Astrocyte of the cerebellum (primary cell): ENCODE data around the gene CTIF.

Experiments used
- DNase-seq: peaks from one replicate; pipeline ENCODE4 v3.0.0-alpha.2; 2011; ENCODE audit warnings: low read depth
- H3K4me3 ChIP-seq: 2 replicates; pipeline ENCODE4 v1.5.1; 2011; ENCODE audit warnings: mild to moderate bottlenecking, low read depth, low read length, moderate library complexity
- in situ Hi-C: cut with HindIII; loops from 2 replicates; pipeline ENCODE4 v1.10.0; 2017; ENCODE audit warnings: low sequenced_read_pairs
- TF ChIP-seq, protein P1 (sequence below): IDR thresholded peaks from 2 replicates; pipeline ENCODE4 v1.5.1; 2012; ENCODE audit warnings: low read length, low read depth, moderate library complexity, mild to moderate bottlenecking; ENCODE audit errors: missing control alignments

The CTIF gene

DNA sequence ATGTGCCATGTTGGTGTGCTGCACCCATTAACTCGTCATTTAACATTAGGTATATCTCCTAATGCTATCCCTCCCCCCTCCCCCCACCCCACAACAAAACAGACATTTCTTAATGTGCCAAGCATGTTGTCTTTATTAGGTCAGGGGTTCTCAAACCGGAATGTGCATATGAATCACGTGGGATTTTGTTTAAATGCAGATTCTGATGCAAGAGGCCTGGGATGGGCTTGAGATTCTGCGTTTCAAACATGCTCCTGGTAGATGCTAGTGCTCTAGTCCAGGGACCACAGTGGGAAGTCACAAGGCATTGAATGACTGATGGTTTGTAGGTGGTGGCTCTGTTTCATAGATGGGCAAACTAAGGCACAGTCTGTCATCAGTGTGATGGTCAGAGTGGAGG, 227.2 kb downstream of the CTIF start:
- DNase-seq, result no peak
- no peak overlapping the region for H3K4me3 ChIP-seq
- in situ Hi-C loops, result no loop called here
- TF ChIP-seq, protein P1, sequence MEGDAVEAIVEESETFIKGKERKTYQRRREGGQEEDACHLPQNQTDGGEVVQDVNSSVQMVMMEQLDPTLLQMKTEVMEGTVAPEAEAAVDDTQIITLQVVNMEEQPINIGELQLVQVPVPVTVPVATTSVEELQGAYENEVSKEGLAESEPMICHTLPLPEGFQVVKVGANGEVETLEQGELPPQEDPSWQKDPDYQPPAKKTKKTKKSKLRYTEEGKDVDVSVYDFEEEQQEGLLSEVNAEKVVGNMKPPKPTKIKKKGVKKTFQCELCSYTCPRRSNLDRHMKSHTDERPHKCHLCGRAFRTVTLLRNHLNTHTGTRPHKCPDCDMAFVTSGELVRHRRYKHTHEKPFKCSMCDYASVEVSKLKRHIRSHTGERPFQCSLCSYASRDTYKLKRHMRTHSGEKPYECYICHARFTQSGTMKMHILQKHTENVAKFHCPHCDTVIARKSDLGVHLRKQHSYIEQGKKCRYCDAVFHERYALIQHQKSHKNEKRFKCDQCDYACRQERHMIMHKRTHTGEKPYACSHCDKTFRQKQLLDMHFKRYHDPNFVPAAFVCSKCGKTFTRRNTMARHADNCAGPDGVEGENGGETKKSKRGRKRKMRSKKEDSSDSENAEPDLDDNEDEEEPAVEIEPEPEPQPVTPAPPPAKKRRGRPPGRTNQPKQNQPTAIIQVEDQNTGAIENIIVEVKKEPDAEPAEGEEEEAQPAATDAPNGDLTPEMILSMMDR, result no peak

DNA sequence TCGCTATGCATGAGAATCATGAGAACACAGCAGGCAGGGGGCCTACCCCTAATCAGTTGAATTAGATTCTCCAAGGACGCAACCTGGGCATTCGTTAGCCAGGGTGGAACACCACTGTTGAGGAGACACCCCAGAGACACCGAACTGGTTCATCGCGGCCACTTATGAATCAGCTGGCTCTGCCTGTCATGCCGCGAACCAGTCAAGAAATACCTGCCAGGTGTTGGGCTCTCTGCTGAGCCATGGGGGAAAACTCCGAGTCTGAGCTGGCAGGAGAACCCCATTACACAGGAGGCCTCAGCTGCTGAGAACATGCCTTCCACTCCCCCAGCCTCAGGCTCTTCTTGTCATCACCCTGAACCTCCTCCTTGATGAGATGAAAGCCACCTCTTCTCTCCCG, 227.7 kb downstream of the CTIF start:
- TF ChIP-seq, protein P1, result no peak
- no peak for DNase-seq
- H3K4me3 ChIP-seq, result no peak overlapping the region
- in situ Hi-C loops, result no loop called here

DNA sequence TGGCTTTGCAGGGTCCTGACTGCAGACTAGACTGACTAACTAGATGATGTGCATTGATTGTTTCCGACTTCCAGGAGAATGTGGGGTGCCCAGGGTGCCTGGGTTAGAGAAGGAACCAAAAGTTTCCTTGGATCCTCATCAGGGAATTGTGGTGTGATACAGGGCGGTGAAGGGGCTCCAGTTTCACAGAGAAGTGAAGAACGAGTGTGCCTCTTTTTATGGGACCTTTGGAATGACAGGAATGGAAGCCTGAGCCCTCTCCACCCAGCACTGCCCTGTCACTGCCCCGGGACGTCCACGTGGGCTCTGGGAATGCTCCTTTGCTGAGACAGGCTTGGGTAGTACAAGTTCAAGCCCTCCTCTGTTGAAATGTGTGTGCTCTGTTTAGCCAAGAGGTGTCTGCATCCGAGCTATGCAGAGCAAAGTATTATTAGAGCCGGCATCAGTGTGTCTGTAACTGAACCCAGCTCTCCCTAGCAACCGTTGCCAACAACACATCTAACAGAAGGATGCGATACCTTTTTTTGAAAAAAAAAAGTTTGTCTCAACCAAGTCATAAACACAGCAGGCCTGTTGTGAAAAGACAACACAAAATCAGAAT, 228.4 kb downstream of the CTIF start:
- in situ Hi-C loops, result no loop called here
- TF ChIP-seq, protein P1, result no peak
- DNase-seq, result no peak
- H3K4me3 ChIP-seq, result no peak overlapping the region

DNA sequence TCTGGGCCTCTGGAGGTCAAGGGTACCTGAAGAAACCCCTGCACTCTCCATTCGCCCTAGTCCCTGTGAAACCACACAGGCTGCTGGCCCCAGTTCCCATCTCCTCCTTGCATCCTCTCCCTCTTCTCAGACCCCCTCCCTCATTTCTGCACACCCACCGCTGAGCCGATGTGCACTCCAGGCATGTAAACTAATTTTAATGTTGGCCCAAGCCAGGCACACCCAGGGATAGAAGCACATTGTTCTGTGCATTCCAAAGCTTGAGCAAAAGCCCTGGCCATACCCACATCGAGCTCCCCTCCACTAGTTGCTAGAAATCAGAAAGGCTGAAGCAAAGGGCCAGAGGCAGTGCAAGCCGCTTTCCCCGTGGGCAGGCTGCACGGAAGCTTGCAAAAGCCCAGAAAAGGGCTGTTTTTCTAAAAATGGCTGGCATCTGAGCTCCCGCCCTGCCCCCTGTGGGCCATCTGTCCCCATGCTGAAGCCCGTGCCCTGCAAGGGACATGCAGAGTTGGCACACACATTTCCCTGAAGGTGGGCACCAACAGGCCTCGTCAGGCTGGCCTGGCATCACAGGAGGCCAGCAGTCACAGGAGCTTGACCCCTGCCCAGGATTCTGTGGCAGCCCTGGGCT, 230.3 kb downstream of the CTIF start:
- in situ Hi-C loops, result no loop called here
- DNase-seq, result no peak

DNA sequence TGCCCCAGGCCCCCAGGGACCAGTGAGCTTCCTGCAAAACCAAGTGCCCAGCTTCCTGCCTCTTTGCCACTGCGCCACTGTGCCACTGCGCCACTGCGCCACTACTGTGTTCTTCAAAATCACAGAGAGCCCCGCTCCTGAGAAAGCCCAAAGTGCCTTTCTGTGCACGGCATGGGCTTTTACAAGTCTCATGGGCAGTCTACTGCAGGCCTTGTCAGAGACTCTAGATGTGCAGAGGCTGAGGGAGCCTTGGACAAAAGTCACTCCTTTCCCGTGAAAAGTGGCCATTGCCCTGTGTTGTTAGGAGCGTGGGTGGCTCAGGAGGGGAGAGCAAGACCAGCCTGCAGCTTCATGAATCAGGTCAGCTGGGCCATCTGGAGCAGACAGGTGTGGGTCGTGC, 231.4 kb downstream of the CTIF start:
- in situ Hi-C loops, result loop anchor here (5.0 kb wide), 1 partner anchor 72 kb away; no protein-coding TSS in a partner anchor
- DNase-seq, result no peak
- H3K4me3 ChIP-seq, result no peak overlapping the region
- TF ChIP-seq, protein P1, result no peak

More for the DNA sequence above, 230.3 kb downstream of the CTIF start:
- no peak overlapping the region for H3K4me3 ChIP-seq
- TF ChIP-seq, protein P1, result peak; percentile 11

DNA sequence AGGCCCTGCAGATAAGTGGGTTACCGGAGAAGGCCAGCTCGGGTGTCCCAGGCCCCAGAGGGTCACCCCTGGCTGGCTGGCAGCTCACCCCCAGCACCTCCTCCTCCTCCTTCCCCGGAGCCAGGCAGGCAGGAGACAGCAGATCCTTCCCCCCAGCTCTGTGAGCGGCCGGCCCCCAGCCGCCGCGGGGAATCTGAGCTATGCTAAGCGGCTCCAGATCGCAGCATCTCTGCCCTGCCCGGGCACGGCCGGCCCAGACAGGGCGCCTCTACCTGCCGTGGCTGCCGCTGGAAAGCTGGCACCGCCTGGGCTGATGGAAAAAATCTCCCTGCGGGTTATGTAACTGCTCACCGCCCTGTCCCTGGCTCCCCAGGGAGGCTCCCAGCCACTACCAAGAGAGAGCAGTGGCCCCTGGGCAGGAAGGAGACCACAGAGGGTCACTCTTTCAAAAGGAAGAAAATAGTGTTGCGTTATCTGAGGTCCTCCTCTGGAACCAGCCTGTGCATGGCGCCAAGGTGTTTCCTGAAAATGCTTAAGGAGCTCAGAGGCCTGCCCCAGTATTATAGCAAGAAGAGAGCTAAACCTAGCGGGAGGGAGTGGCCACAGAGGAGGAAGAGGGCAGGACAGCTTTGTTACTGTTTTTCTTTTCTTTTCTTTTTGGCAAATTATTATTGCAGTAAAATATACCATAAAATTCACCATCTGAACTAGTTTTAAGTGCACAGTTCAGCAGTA, 233.0 kb downstream of the CTIF start:
- H3K4me3 ChIP-seq, result no peak overlapping the region
- TF ChIP-seq, protein P1, result no peak
- DNase-seq, result no peak
- in situ Hi-C loops, result loop anchor here (5.0 kb wide), 1 partner anchor 70 kb away; no protein-coding TSS in a partner anchor
